Measurements from ENCODE around the gene CIB1. TPM values are rescaled to one million over a fixed set of nuclear protein-coding genes. Genes with fewer than 3 reads are reported as not detected.

CIB1 gene
- polyA plus RNA-seq, 1 of the 3 experiments (the other 2 are of a cell fraction), result 87.9 TPM

DNA sequence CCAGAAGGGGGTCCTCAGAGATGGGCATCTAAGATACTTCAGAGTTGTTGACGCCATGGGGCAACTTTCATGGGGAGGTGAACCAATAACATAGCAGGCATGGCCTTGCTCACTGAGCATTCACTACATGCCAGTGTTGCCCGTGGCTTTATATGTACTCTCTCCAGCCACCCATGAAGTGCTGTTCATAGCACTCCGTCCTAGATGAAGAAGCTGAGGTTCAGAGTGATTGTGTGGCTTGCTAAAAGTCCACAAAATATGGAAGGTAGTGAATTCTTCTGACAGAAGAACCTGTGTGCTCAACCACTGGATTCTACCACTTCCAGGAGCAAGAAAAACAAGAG is 42.4 kb downstream of the CIB1 start:
- Histone ChIP-seq H3K4me1 (ENCODE audit: control insufficient read depth in 1 of 2, insufficient read depth in 2 of 2, low read depth in 1 of 2, low read length in 1 of 2) (peaks cover 8 to 42% of the 10 kb centered on the region in 2 experiments; a peak in 3 of 4 replicates), H3K4me3 (ENCODE audit: low read depth in 2 of 2, low read length in 1 of 2) (no peak overlapping the region), H3K9me2 (no peaks in the 10 kb centered on the region), H3K36me3 (replicated peaks in 1 of 2; ENCODE audit: control insufficient read depth in 1 of 2, insufficient read depth in 2 of 2, low read length in 1 of 2) (no peaks in the 10 kb centered on the region), H3K27me3 (ENCODE audit: insufficient read depth) (no peaks in the 10 kb centered on the region), H3K79me2 (ENCODE audit: insufficient read depth) (peaks cover 8% of the 10 kb centered on the region), H4K20me1 (ENCODE audit: insufficient read depth) (no peaks in the 10 kb centered on the region), H3F3A (replicated peaks; ENCODE audit: insufficient read depth) (peaks cover 7% of the 10 kb centered on the region), H3K9me3 (no peaks in the 10 kb centered on the region), H3K27ac (ENCODE audit: low read depth in 2 of 2, low read length in 1 of 2) (peak overlapping the region; percentile 0 to 87; a peak in 3 of 4 replicates), H3K9ac (0 out of 2 replicates have a peak overlapping the region, but pooled peaks have one; percentile 2), H3K4me2 (0 out of 2 replicates have a peak overlapping the region, but pooled peaks have one; percentile 58), H2AFZ (ENCODE audit: low read depth) (no peak overlapping the region)
- no peak for DNase-seq
- ChIA-PET POLR2A (interaction anchor here (0.6 to 2.4 kb wide), 4 partner anchors 10 to 89 kb away, joined by 3 to 35 read pairs (median 9); partner anchors contain the start of genes IDH2 and SEMA4B), CTCF (interaction anchor here (0.8 to 4.4 kb wide), 10 partner anchors 10 to 129 kb away, joined by 3 to 22 read pairs (median 4); partner anchors contain the start of gene SEMA4B)
- TF ChIP-seq ELF1 (IDR thresholded peaks at IDR 0.05) (no peak), FOSL2 (IDR thresholded peaks at IDR 0.05; ENCODE audit: borderline replicate concordance, low read depth) (no peak), TCF12 (IDR thresholded peaks at IDR 0.05) (no peak), RXRA (IDR thresholded peaks at IDR 0.05; ENCODE audit: borderline replicate concordance, low read depth) (no peak), CHD2 (IDR thresholded peaks at IDR 0.05; ENCODE audit: low read length, partially characterized antibody) (no peak)
- TF ChIP-seq, protein P1, sequence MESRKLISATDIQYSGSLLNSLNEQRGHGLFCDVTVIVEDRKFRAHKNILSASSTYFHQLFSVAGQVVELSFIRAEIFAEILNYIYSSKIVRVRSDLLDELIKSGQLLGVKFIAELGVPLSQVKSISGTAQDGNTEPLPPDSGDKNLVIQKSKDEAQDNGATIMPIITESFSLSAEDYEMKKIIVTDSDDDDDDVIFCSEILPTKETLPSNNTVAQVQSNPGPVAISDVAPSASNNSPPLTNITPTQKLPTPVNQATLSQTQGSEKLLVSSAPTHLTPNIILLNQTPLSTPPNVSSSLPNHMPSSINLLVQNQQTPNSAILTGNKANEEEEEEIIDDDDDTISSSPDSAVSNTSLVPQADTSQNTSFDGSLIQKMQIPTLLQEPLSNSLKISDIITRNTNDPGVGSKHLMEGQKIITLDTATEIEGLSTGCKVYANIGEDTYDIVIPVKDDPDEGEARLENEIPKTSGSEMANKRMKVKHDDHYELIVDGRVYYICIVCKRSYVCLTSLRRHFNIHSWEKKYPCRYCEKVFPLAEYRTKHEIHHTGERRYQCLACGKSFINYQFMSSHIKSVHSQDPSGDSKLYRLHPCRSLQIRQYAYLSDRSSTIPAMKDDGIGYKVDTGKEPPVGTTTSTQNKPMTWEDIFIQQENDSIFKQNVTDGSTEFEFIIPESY (IDR thresholded peaks at IDR 0.05; ENCODE audit: borderline replicate concordance, low read depth), result no peak
- TF ChIP-seq, protein P2, sequence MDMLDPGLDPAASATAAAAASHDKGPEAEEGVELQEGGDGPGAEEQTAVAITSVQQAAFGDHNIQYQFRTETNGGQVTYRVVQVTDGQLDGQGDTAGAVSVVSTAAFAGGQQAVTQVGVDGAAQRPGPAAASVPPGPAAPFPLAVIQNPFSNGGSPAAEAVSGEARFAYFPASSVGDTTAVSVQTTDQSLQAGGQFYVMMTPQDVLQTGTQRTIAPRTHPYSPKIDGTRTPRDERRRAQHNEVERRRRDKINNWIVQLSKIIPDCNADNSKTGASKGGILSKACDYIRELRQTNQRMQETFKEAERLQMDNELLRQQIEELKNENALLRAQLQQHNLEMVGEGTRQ (IDR thresholded peaks at IDR 0.05; ENCODE audit: borderline replicate concordance, low read depth, low read length), result no peak
- WGBS (ENCODE audit: low lambda C conversion rate), result 66% methylated on average over 3 of the region's 3 CpGs

DNA sequence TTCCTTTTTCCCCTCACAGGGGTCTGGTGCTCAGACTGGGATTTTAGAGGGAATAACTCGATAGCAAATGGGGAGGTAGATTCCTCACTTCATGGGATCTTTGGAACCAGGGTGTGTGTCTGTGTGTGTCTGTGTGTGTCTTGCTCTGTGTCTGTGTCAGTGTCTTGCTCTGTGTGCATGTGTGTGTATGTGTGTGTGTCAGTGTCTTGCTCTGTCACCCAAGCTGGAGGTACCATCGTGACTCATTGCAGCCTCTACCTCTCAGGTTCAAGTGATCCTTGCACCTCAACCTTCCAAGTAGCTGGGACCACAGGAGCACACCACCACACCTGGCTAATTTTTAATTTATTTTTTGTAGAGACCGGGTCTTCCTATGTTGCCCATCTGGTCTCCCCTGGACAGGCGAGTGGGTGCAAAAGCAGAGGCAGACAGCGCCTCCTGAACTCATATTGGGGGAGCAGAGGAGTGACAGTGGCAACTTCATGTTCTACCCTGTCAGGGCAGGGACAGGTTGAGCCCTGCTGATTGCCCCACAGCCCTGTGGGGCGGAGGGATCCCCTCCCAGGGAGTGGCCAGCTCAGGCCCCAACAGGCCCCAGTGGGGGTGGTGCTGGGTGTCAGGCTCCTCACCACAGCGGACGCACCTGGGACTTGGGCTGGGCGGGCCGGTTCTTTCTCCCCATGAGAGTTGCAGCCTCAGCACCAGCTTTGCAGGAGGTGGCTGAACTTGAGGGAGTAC is 43.0 kb downstream of the CIB1 start:
- peaks cover 11% of the 10 kb centered on the region for H3F3A ChIP-seq (replicated peaks; ENCODE audit: insufficient read depth)
- WGBS (ENCODE audit: low lambda C conversion rate), result 81% methylated on average over 6 of the region's 10 CpGs
- H3K9me2 ChIP-seq, result no peaks in the 10 kb centered on the region
- TF ChIP-seq, protein P3, sequence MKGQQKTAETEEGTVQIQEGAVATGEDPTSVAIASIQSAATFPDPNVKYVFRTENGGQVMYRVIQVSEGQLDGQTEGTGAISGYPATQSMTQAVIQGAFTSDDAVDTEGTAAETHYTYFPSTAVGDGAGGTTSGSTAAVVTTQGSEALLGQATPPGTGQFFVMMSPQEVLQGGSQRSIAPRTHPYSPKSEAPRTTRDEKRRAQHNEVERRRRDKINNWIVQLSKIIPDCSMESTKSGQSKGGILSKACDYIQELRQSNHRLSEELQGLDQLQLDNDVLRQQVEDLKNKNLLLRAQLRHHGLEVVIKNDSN (IDR thresholded peaks at IDR 0.05; ENCODE audit: borderline replicate concordance, low read depth), result no peak
- TF ChIP-seq, protein P4, sequence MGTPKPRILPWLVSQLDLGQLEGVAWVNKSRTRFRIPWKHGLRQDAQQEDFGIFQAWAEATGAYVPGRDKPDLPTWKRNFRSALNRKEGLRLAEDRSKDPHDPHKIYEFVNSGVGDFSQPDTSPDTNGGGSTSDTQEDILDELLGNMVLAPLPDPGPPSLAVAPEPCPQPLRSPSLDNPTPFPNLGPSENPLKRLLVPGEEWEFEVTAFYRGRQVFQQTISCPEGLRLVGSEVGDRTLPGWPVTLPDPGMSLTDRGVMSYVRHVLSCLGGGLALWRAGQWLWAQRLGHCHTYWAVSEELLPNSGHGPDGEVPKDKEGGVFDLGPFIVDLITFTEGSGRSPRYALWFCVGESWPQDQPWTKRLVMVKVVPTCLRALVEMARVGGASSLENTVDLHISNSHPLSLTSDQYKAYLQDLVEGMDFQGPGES (IDR thresholded peaks at IDR 0.05; ENCODE audit: low read depth, low read length), result no peak
- TF ChIP-seq GATA2 (CRISPR knock-in tag; IDR thresholded peaks at IDR 0.05) (no peak), POLR2AphosphoS5 (IDR thresholded peaks at IDR 0.05; ENCODE audit: low read depth, low read length) (no peak), NRF1 (IDR thresholded peaks at IDR 0.05; ENCODE audit: low read depth, low read length) (no peak), NFIC (IDR thresholded peaks at IDR 0.05; ENCODE audit: borderline replicate concordance) (no peak), TAF1 (IDR thresholded peaks at IDR 0.05; ENCODE audit: borderline replicate concordance, low read depth, low read length) (no peak), EP300 (IDR thresholded peaks at IDR 0.05; ENCODE audit: borderline replicate concordance in 1 of 2, low read depth in 1 of 2, low read length in 1 of 2) (no peak), FOXJ3 (CRISPR knock-in tag; IDR thresholded peaks at IDR 0.05) (no peak), MXI1 (IDR thresholded peaks at IDR 0.05; ENCODE audit: low read depth, low read length) (no peak), SMC3 (IDR thresholded peaks at IDR 0.05; ENCODE audit: low read depth, low read length) (no peak), MEF2A (IDR thresholded peaks at IDR 0.05; ENCODE audit: borderline replicate concordance, low read depth) (no peak), CHD2 (IDR thresholded peaks at IDR 0.05; ENCODE audit: low read length, partially characterized antibody) (no peak), SIN3A (IDR thresholded peaks at IDR 0.05; ENCODE audit: borderline replicate concordance, low read depth, low read length) (no peak)
- TF ChIP-seq, protein P2 (IDR thresholded peaks at IDR 0.05; ENCODE audit: borderline replicate concordance, low read depth, low read length), result no peak
- peak overlapping the region in 1 of 2 experiments; percentile 87; a peak in 2 of 4 replicates for H3K27ac ChIP-seq (ENCODE audit: low read depth in 2 of 2, low read length in 1 of 2)
- peaks cover 8 to 42% of the 10 kb centered on the region in 2 experiments; a peak in 3 of 4 replicates for H3K4me1 ChIP-seq (ENCODE audit: control insufficient read depth in 1 of 2, insufficient read depth in 2 of 2, low read depth in 1 of 2, low read length in 1 of 2)
- H3K9ac ChIP-seq, result no peak overlapping the region
- POLR2A ChIA-PET, result interaction anchor here (1.3 to 2.1 kb wide), 3 partner anchors 11 to 42 kb away, joined by 3 to 35 read pairs (median 11); partner anchors contain the start of gene SEMA4B
- H4K20me1 ChIP-seq (ENCODE audit: insufficient read depth), result no peaks in the 10 kb centered on the region
- H3K79me2 ChIP-seq (ENCODE audit: insufficient read depth), result peaks cover 8% of the 10 kb centered on the region
- CTCF ChIA-PET, result interaction anchor here (1.1 to 4.4 kb wide), 5 partner anchors 10 to 129 kb away, joined by 3 to 22 read pairs (median 7); partner anchors contain the start of gene SEMA4B
- H2AFZ ChIP-seq (ENCODE audit: low read depth), result no peak overlapping the region
- H3K9me3 ChIP-seq, result no peaks in the 10 kb centered on the region
- no peaks in the 10 kb centered on the region for H3K27me3 ChIP-seq (ENCODE audit: insufficient read depth)
- no peak overlapping the region for H3K4me2 ChIP-seq
- DNase-seq, result no peak
- no peak overlapping the region for H3K4me3 ChIP-seq (ENCODE audit: low read depth in 2 of 2, low read length in 1 of 2)
- H3K36me3 ChIP-seq (replicated peaks in 1 of 2; ENCODE audit: control insufficient read depth in 1 of 2, insufficient read depth in 2 of 2, low read length in 1 of 2), result no peaks in the 10 kb centered on the region

Data from SK-N-SH (cell line).